Measurements from ENCODE around the gene JAG2.

DNA sequence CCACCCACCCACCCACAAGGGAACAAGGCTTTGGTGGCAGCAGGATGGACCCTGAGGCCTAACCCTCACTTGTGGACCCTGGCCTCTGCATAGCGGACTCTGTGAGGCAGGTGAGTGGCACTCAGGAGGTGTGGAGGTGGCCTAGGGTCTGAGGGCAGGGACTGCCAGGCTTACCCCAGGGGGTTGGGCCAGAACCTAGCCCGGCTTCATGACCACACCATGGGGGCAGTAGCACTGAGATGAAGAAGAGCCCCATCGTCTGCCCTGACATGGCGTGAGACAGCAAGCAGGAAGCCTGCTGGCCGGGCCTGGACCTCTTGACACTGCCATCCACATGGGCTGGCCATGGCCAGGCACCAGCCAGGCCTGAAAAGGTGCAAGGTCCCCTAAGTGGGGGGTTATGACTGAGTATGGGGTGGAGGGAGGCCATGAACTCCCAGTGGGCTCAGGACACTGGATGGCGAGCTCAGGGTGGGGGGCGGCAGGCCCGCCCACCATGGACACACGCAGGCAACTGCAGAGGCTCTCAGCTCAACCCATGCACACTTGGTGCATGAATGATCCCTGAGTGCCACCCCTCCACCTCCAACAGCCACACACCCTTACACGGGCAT lies 29.3 kb downstream of the JAG2 start:
- TF ChIP-seq POLR2AphosphoS5 (IDR thresholded peaks at IDR 0.05): no peak
- TF ChIP-seq CTCF (IDR thresholded peaks at IDR 0.05 in 8 of 11, conservative IDR thresholded peaks at IDR 0.05 in 3 of 11): no peak

Measured in spleen (tissue), 7 donors.